H1 (cell line): ENCODE data around the gene SLC17A5. TPM values are rescaled to one million over a fixed set of nuclear protein-coding genes. Genes with fewer than 3 reads are reported as not detected.
A peak's percentile ranks its signal among the peaks of the same experiment; 100 is the strongest.

Experiments
- CTCF ChIA-PET: fragments of 300-600 bp; sonication (Branson Sonifier 250); formaldehyde crosslinking; loops from one replicate; lab custom pipeline; 2021; ENCODE audit not compliant: partially characterized antibody; lab: Charles Lee
- POLR2A ChIA-PET: fragments of 300-600 bp; sonication (Branson Sonifier 250); formaldehyde crosslinking; loops from one replicate; lab custom pipeline; 2021; ENCODE audit warnings: inconsistent platforms; ENCODE audit not compliant: partially characterized antibody; lab: Charles Lee
- DNase-seq, 2 experiments: peaks; one replicate each; pipeline versions ENCODE4 v3.0.0 to v3.0.0-alpha.2; 2010 to 2022; ENCODE audit warnings: low spot score in 2 of 2, low read depth in 1 of 2, mixed read lengths in 1 of 2
- FAIRE-seq: peaks from 2 replicates; lab custom pipeline; 2011; peaks lifted over from hg19 to GRCh38; lab: Jason Lieb, UNC
- H2AFZ ChIP-seq: 2 replicates; pipeline ENCODE4 v1.8.1; 2012; ENCODE audit warnings: low read length, inconsistent platforms
- H2AK5ac ChIP-seq: 2 replicates; pipeline ENCODE4 v1.6.1; 2013; ENCODE audit warnings: low read depth, low read length
- H2BK120ac ChIP-seq: replicated peaks from 2 replicates; pipeline ENCODE3; 2013; ENCODE audit warnings: low read depth, low read length, inconsistent platforms
- H2BK12ac ChIP-seq: 2 replicates; pipeline ENCODE4 v1.6.1; 2013; ENCODE audit warnings: low read depth, low read length
- H2BK15ac ChIP-seq: 2 replicates; pipeline ENCODE4 v1.6.1; 2013; ENCODE audit warnings: low read length
- H2BK20ac ChIP-seq: 2 replicates; pipeline ENCODE4 v1.6.1; 2013; ENCODE audit warnings: low read length
- H2BK5ac ChIP-seq: 2 replicates; pipeline ENCODE4 v1.6.1; 2013; ENCODE audit warnings: low read depth, low read length
- H3K14ac ChIP-seq: 2 replicates; pipeline ENCODE4 v1.6.1; 2013; ENCODE audit warnings: inconsistent platforms; ENCODE audit not compliant: insufficient read length
- H3K18ac ChIP-seq: 2 replicates; pipeline ENCODE4 v1.6.1; 2013; ENCODE audit warnings: low read length; ENCODE audit errors: extremely low read depth
- H3K23ac ChIP-seq: 2 replicates; pipeline ENCODE4 v1.6.1; 2013; ENCODE audit warnings: inconsistent platforms; ENCODE audit not compliant: insufficient read length
- H3K23me2 ChIP-seq: 2 replicates; pipeline ENCODE4 v1.6.1; 2013; ENCODE audit warnings: low read depth, low read length
- H3K27ac ChIP-seq: 2 replicates; pipeline ENCODE4 v1.6.1; 2011; ENCODE audit warnings: low read depth, low read length, inconsistent platforms
- H3K27me3 ChIP-seq, 4 experiments: replicated peaks in 1 of 4; 1 replicate in 1 of 4; 2 replicates in 3 of 4; pipeline versions ENCODE4 v1.6.1 to v1.8.1; 2011 to 2013; ENCODE audit warnings: low read length in 3 of 4, mild to moderate bottlenecking in 3 of 4, inconsistent platforms in 2 of 4, mixed read lengths in 2 of 4, moderate library complexity in 1 of 4; ENCODE audit not compliant: control insufficient read depth in 3 of 4, insufficient read depth in 3 of 4; ENCODE audit errors: extremely low read depth in 1 of 4
- H3K36me3 ChIP-seq, 4 experiments: 2 replicates each; pipeline versions ENCODE4 v1.6.1 to v1.8.1; 2011 to 2013; ENCODE audit warnings: mild to moderate bottlenecking in 4 of 4, low read length in 3 of 4, moderate library complexity in 2 of 4, control low read depth in 1 of 4, inconsistent platforms in 1 of 4; ENCODE audit not compliant: insufficient read depth in 4 of 4, control insufficient read depth in 2 of 4
- H3K4ac ChIP-seq: replicated peaks from 2 replicates; pipeline ENCODE3; 2013; ENCODE audit warnings: low read length, low read depth, mixed read lengths, inconsistent platforms; ENCODE audit not compliant: insufficient read length
- H3K4me1 ChIP-seq, 4 experiments: replicated peaks in 1 of 4; 1 replicate in 1 of 4; 2 replicates in 3 of 4; pipeline versions ENCODE4 v1.6.1 to v1.8.1; 2011 to 2013; ENCODE audit warnings: low read length in 3 of 4, inconsistent platforms in 2 of 4, mixed read lengths in 1 of 4; ENCODE audit not compliant: insufficient read depth in 4 of 4, control insufficient read depth in 3 of 4
- H3K4me2 ChIP-seq, 2 experiments: 2 replicates each; pipeline versions ENCODE4 v1.6.1 to v1.8.1; 2011 to 2013; ENCODE audit warnings: low read depth in 2 of 2, low read length in 2 of 2, control low read depth in 1 of 2, inconsistent platforms in 1 of 2, mild to moderate bottlenecking in 1 of 2; ENCODE audit not compliant: insufficient read depth in 1 of 2
- H3K4me3 ChIP-seq, 4 experiments: fragments of 200-600, 300-600 bp in 1 of 4; sonication (generic), shearing (Covaris generic), sonication (Bioruptor Twin) in 1 of 4; 2 replicates each; pipeline versions ENCODE4 v1.5.1 to v1.8.1; 2011 to 2016; ENCODE audit warnings: low read length in 4 of 4, low read depth in 3 of 4, control low read depth in 2 of 4, inconsistent platforms in 2 of 4, mild to moderate bottlenecking in 2 of 4, mixed read lengths in 1 of 4, moderate library complexity in 1 of 4; ENCODE audit not compliant: insufficient read depth in 2 of 4; ENCODE audit errors: extremely low read depth in 1 of 4
- H3K56ac ChIP-seq: replicated peaks from 2 replicates; pipeline ENCODE3; 2013; ENCODE audit warnings: low read depth, mild to moderate bottlenecking, mixed read lengths, low read length, inconsistent platforms; ENCODE audit not compliant: insufficient read length
- H3K79me1 ChIP-seq: 2 replicates; pipeline ENCODE4 v1.6.1; 2013; ENCODE audit warnings: low read depth, low read length, control low read depth
- H3K79me2 ChIP-seq, 2 experiments: 2 replicates each; pipeline versions ENCODE4 v1.6.1 to v1.8.1; 2012 to 2013; ENCODE audit warnings: low read length in 2 of 2, mild to moderate bottlenecking in 2 of 2, inconsistent platforms in 1 of 2; ENCODE audit not compliant: insufficient read depth in 2 of 2, control insufficient read depth in 1 of 2
- H3K9ac ChIP-seq, 4 experiments: replicated peaks in 1 of 4; 1 replicate in 1 of 4; 2 replicates in 3 of 4; pipeline versions ENCODE4 v1.6.1 to v1.8.1; 2011 to 2013; ENCODE audit warnings: low read depth in 3 of 4, low read length in 3 of 4, control low read depth in 2 of 4, mild to moderate bottlenecking in 2 of 4, moderate library complexity in 2 of 4, inconsistent platforms in 1 of 4; ENCODE audit errors: extremely low read depth in 1 of 4
- H3K9me3 ChIP-seq, 2 experiments: 2 replicates each; pipeline versions ENCODE4 v1.6.1 to v1.8.1; 2012 to 2013; ENCODE audit warnings: mild to moderate bottlenecking in 2 of 2, moderate library complexity in 2 of 2, control low read depth in 1 of 2, inconsistent platforms in 1 of 2, low read depth in 1 of 2, low read length in 1 of 2, mixed read lengths in 1 of 2; ENCODE audit not compliant: insufficient read depth in 2 of 2
- H4K20me1 ChIP-seq, 2 experiments: replicated peaks in 1 of 2; 2 replicates each; pipeline versions ENCODE3 to v1.8.1; 2011 to 2013; ENCODE audit warnings: inconsistent platforms in 2 of 2, low read length in 2 of 2, mild to moderate bottlenecking in 1 of 2; ENCODE audit not compliant: insufficient read depth in 2 of 2, control insufficient read depth in 1 of 2
- H4K5ac ChIP-seq: 2 replicates; pipeline ENCODE4 v1.6.1; 2013; ENCODE audit warnings: low read length, low read depth, mixed read lengths, inconsistent platforms; ENCODE audit not compliant: insufficient read length
- H4K8ac ChIP-seq: 2 replicates; pipeline ENCODE4 v1.8.0; 2013; ENCODE audit warnings: mild to moderate bottlenecking, moderate library complexity, low read length, inconsistent platforms; ENCODE audit not compliant: insufficient read depth; ENCODE audit errors: extremely low read depth
- H4K91ac ChIP-seq: replicated peaks from 2 replicates; pipeline ENCODE3; 2013; ENCODE audit warnings: low read length, mixed read lengths, inconsistent platforms; ENCODE audit not compliant: insufficient read length
- CHD1 ChIP-seq: IDR thresholded peaks from 2 replicates; pipeline ENCODE4 v1.6.1; 2012; ENCODE audit warnings: low read depth, low read length, improper control_type of control experiment
- SRF ChIP-seq: IDR thresholded peaks from 2 replicates; pipeline ENCODE4 v1.6.1; 2011; ENCODE audit warnings: mild to moderate bottlenecking, low read depth, low read length, moderate library complexity
- TAF7 ChIP-seq: optimal IDR thresholded peaks from 2 replicates; pipeline ENCODE3; 2011; ENCODE audit warnings: low read depth, mild to moderate bottlenecking, inconsistent platforms, low read length, moderate library complexity, borderline replicate concordance
- TCF12 ChIP-seq: IDR thresholded peaks from 2 replicates; pipeline ENCODE4 v1.6.1; 2011; ENCODE audit warnings: low read depth, mild to moderate bottlenecking, low read length
- WGBS, 2 experiments: shearing (Covaris generic) in 1 of 2; methylation state at CpG; one replicate each; pipeline versions ENCODE4 v1.1.6 to v1.1.7; 2013 to 2015; ENCODE audit warnings: low lambda C conversion rate in 2 of 2, mixed read lengths in 2 of 2, inconsistent platforms in 1 of 2, low coverage in 1 of 2, missing lambda C conversion rate in 1 of 2; ENCODE audit not compliant: insufficient replicate concordance in 2 of 2, insufficient coverage in 1 of 2, insufficient read length in 1 of 2; ENCODE audit errors: extremely low coverage in 1 of 2, missing lambda C conversion rate in 1 of 2; 5-methylcytosine and 5-hydroxymethylcytosine counted together
- polyA plus RNA-seq, 7 experiments: library from polyadenylated mRNA; depleted of rRNA in 3 of 7; stranded (reverse) in 5 of 7; unstranded in 2 of 7; fragments of >200 nt in 5 of 7; fragments of 200-250 nt in 2 of 7; gene quantifications; 1 replicate in 5 of 7; 2 replicates in 1 of 7; 4 replicates in 1 of 7; pipeline versions ENCODE4 v1.2.1 to v1.2.3, GENCODE V29; 2011 to 2013; ENCODE audit warnings: missing spikeins in 2 of 7, mixed read lengths in 2 of 7
- total RNA-seq: library from RNA; stranded (reverse); fragmentation: NEBNext Ultra II Directional; extraction: Animal tissue kit (Norgen Biotek cat#: 25700); gene quantifications from 2 replicates; pipeline ENCODE4 v1.2.1, GENCODE V29; 2021

Gene SLC17A5
- total and polyA plus RNA-seq, 2 of the 8 experiments (the other 6 are each of a cell fraction or from before 2014, with no cell fraction given): 11.0 to 11.9 TPM

- POLR2A ChIA-PET: interaction anchor here (0.9 to 45.0 kb wide), 10 partner anchors 8 to 95 kb away, joined by 3 to 1482 read pairs (median 5); partner anchors contain the start of genes EEF1A1 and SLC17A5
- Histone ChIP-seq H2BK120ac (peak overlapping the region; percentile 38), H3K27me3 (no peaks in the 10 kb centered on the region), H3K4me1 (peaks cover 0 to 7% (median 4%) of the 10 kb centered on the region in 4 experiments; a peak in 4 of 7 replicates), H3K36me3 (no peaks in the 10 kb centered on the region), H2BK12ac (no peak overlapping the region), H2BK20ac (peak overlapping the region; percentile 23), H4K8ac (no peak overlapping the region), H3K23ac (no peak overlapping the region), H3K4me2 (peak overlapping the region in 1 of 2 experiments; percentile 24; a peak in 1 of 4 replicates), H3K79me1 (no peaks in the 10 kb centered on the region), H2BK15ac (no peak overlapping the region), H2BK5ac (no peak overlapping the region), H3K4ac (no peak overlapping the region), H4K20me1 (no peaks in the 10 kb centered on the region), H3K9ac (no peak overlapping the region), H3K18ac (peak overlapping the region; percentile 34; the same call in 1 of the 2 replicates), H4K5ac (no peak overlapping the region), H3K14ac (no peak overlapping the region), H2AK5ac (no peak overlapping the region), H3K9me3 (no peaks in the 10 kb centered on the region), H3K4me3 (no peak overlapping the region), H3K23me2 (no peaks in the 10 kb centered on the region), H2AFZ (peak overlapping the region; percentile 84; the same call in 1 of the 2 replicates), H3K27ac (no peak overlapping the region), H3K79me2 (no peaks in the 10 kb centered on the region), H3K56ac (no peak overlapping the region), H4K91ac (peak overlapping the region; percentile 1)
- CTCF ChIA-PET: interaction anchor here (0.6 to 4.2 kb wide), 19 partner anchors 8 to 94 kb away, joined by 3 to 25 read pairs (median 4); partner anchors contain the start of gene EEF1A1
- DNase-seq (no peak), FAIRE-seq (no peak)
- TF ChIP-seq TAF7 (no peak), TCF12 (0 out of 2 replicates have a peak, but pooled peaks have one; percentile 58), CHD1 (no peak), SRF (no peak)
- WGBS, 2 experiments: 60% methylated on average over 4 of the region's 4 CpGs; no CpG with 5 or more reads in 1 of the 2 experiments
These were observed 95.0 kb downstream of the SLC17A5 start for GRCh38 chr6:73558624-73559398.
